Thymus (tissue), 14 donors: ENCODE data around the gene ANKRD61. TPM values are rescaled to one million over a fixed set of nuclear protein-coding genes. Genes with fewer than 3 reads are reported as not detected.
"Not testable (repeated sequence)": the region's sequence is repeated elsewhere in the genome, so short reads cannot be mapped to it uniquely, and the experiment has no call there.

Source experiments
- DNase-seq, 9 donors: peaks; one replicate each; pipeline ENCODE4 v3.0.0-alpha.2; 2013; ENCODE audit warnings: low spot score in 9 of 9, low read depth in 6 of 9, missing footprints in 1 of 9
- H3K27ac ChIP-seq, 2 donors: one replicate each; pipeline ENCODE4 v1.5.1; 2013; ENCODE audit warnings: control low read depth in 1 of 2, low read depth in 1 of 2, low read length in 1 of 2, mild to moderate bottlenecking in 1 of 2, moderate library complexity in 1 of 2
- H3K27me3 ChIP-seq, 2 donors: one replicate each; pipeline ENCODE4 v1.5.1; 2013; ENCODE audit warnings: low read length in 1 of 2; ENCODE audit not compliant: control insufficient read depth in 2 of 2, insufficient read depth in 1 of 2
- H3K36me3 ChIP-seq, 2 donors: one replicate each; pipeline ENCODE4 v1.5.1; 2013; ENCODE audit warnings: low read length in 1 of 2, mild to moderate bottlenecking in 1 of 2, moderate library complexity in 1 of 2; ENCODE audit not compliant: control insufficient read depth in 2 of 2, insufficient read depth in 2 of 2
- H3K4me1 ChIP-seq, 2 donors: one replicate each; pipeline ENCODE4 v1.5.1; 2013; ENCODE audit warnings: low read length in 2 of 2; ENCODE audit not compliant: control insufficient read depth in 2 of 2, insufficient read depth in 2 of 2
- H3K4me3 ChIP-seq, 2 donors: one replicate each; pipeline ENCODE4 v1.5.1; 2013; ENCODE audit warnings: low read length in 2 of 2, control low read depth in 1 of 2, mild to moderate bottlenecking in 1 of 2
- H3K9me3 ChIP-seq, 2 donors: one replicate each; pipeline ENCODE4 v1.5.1; 2013; ENCODE audit warnings: low read length in 1 of 2, mild to moderate bottlenecking in 1 of 2; ENCODE audit not compliant: control insufficient read depth in 2 of 2, insufficient read depth in 1 of 2
- WGBS: extraction: QIAGEN DNeasy Blood & Tissue Kit; methylation state at CpG from one replicate; pipeline ENCODE4 v1.1.7; 2013; 5-methylcytosine and 5-hydroxymethylcytosine counted together
- long read RNA-seq, 10 donors: transcript quantifications; one replicate each; lab custom pipeline, GENCODE V29; 2026
- polyA plus RNA-seq: library from polyadenylated mRNA; stranded (reverse); fragments of 200-250 nt; gene quantifications from one replicate; pipeline ENCODE4 v1.2.3, GENCODE V29; 2013
- total RNA-seq: library from RNA; stranded (reverse); fragments of 120-200 nt; gene quantifications from one replicate; pipeline ENCODE4 v1.2.4, GENCODE V29; 2013
- donor health status: healthy.

Gene ANKRD61
- total RNA-seq, result 0.05 TPM
- polyA plus RNA-seq, result 0.21 TPM
- long read RNA-seq, donor 1, result 0 reads
- long read RNA-seq, donor 2, result 0 reads
- long read RNA-seq, donor 3, result 0 reads
- long read RNA-seq, donor 4, result 0 reads
- long read RNA-seq, donor 5, partial matches to known transcripts, result 36 of 54 reads
- long read RNA-seq, donor 5, other reads (novel, unspliced or antisense), result 18 of 54 reads
- long read RNA-seq, donor 6, partial matches to known transcripts, result 40 of 53 reads
- long read RNA-seq, donor 6, other reads (novel, unspliced or antisense), result 13 of 53 reads
- long read RNA-seq, donor 7, partial matches to known transcripts, result 30 of 50 reads
- long read RNA-seq, donor 7, other reads (novel, unspliced or antisense), result 20 of 50 reads
- long read RNA-seq, donor 8, result 0 reads
- long read RNA-seq, donor 9, result 0 reads
- long read RNA-seq, donor 10, result 0 reads

DNA sequence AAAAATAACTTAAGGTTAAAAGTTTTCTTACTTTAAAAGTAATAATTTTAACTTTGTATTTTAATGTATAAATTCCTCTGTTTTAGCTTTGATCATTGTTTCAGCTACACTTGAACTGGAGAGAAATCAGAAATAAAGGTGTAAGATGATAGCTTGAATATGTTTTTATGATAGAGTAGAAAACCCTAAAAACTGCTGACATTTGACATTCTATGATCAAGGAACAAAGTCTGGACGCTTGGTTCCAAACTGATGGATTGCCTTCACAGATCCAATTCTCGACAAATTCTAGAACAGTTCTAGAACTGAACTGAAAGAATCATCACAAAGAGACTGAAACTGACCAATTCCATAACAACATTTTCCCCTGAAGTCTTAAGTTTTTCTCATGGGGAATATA is at the start of gene ANKRD61:
TSS of gene ANKRD61 (plus strand) at position 389 of the 400 bp plus-strand sequence. CDS start at position 389, 0 bp downstream.
- H3K9me3 ChIP-seq, result no peaks in the 10 kb centered on the region
- H3K27ac ChIP-seq, result no peak within 1 kb of the TSS
- no peak for DNase-seq
- 94% methylated on average over 2 of the region's 2 CpGs for WGBS
- H3K27me3 ChIP-seq, result no peaks in the 10 kb centered on the region
- peaks cover 0 to 10% of the 10 kb centered on the region in 2 donors for H3K4me1 ChIP-seq
- H3K4me3 ChIP-seq, result no peak within 1 kb of the TSS
- H3K36me3 ChIP-seq, result peaks cover 65 to 77% of the 10 kb centered on the region in 2 donors

DNA sequence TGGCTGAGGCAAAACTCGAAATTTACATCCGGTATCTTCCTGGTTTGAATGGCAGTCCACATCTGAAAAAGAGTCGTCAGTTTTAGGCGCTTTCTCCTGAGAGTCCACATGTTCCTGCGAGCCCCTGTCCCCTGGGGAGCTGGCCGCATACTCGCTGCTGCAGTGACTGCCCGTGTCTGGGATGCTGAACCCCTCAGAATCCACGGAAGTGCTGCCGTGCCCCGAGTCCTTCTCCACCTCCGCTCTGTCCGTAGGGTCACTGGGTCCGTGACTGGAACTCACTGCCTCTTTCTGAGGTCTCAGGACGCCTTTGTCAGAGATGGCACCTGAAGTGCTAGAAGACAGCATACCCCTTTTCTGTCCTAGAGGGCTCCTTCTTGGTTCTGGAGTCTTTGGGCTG is 44.1 kb upstream of the ANKRD61 start:
- not testable (repeated sequence) for DNase-seq

DNA sequence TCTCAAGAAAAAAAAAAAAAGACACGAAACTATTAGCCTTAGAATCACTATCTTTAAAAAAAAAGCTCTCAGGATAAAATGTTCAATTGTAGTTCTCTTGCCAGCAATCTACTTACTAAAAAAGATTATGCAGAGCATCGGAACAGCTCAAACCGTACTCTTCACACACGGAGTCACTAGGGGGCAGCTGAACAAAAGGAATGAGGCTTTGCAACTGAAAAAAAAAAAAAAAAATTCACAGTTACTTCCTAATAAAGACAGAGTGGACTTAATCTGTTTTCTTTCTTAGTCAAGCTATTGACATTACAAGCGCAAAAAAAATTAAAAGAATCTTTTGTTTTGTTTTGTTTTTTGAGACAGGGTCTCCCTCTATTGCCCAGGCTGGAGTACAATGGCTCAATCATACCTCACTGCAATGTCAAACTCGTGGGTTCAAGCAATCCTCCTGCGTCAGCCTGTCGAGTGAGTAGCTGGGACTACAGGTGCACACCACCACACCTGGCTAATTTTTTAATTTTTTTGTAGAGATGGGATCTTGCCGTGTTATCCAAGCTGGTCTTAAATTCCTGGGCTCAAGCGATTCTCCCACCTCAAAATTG is 33.9 kb upstream of the ANKRD61 start:
- H3K4me1 ChIP-seq, result peaks cover 0 to 2% of the 10 kb centered on the region in 2 donors
- peak in 6 of 9 donors; percentile 34 to 70 (median 40) for DNase-seq
- no peak overlapping the region for H3K27ac ChIP-seq
- H3K36me3 ChIP-seq, result peaks cover 29 to 55% of the 10 kb centered on the region in 2 donors
- H3K27me3 ChIP-seq, result no peaks in the 10 kb centered on the region
- H3K4me3 ChIP-seq, result no peak overlapping the region
- H3K9me3 ChIP-seq, result no peaks in the 10 kb centered on the region
- WGBS, result 77% methylated on average over 10 of the region's 10 CpGs

More for the DNA sequence above, 44.1 kb upstream of the ANKRD61 start:
- not testable (repeated sequence) for H3K9me3 ChIP-seq, H3K4me1 ChIP-seq, H3K4me3 ChIP-seq, H3K27ac ChIP-seq, H3K27me3 ChIP-seq
- WGBS, result 98% methylated on average over 15 of the region's 15 CpGs
- peaks cover 26 to 29% of the 10 kb centered on the region in 2 donors for H3K36me3 ChIP-seq

DNA sequence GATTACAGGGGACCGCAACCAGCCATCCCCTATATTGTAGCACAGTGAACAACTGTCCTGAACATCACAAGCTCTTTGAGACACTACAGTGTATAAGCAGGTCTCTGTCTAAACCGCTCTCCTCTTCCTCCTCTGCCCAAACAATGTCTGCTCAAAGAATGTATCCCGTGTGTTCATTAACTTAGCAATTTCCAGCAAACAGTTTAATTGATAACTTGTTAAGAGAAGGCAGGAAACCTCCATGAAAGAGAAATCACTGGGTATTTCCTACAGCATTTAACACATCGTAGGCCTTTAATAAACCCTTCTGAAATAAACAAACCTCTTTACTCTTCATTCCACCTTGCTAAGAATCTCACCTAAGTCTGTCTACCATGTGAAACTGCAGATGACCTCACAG is 23.8 kb upstream of the ANKRD61 start:
- Histone ChIP-seq H3K27me3 (no peaks in the 10 kb centered on the region), H3K36me3 (peaks cover 0 to 11% of the 10 kb centered on the region in 2 donors), H3K9me3 (no peaks in the 10 kb centered on the region), H3K4me1 (peaks cover 3 to 15% of the 10 kb centered on the region in 2 donors), H3K4me3 (no peak overlapping the region), H3K27ac (no peak overlapping the region)
- no peak for DNase-seq
- 71% methylated on average over 4 of the region's 4 CpGs for WGBS

DNA sequence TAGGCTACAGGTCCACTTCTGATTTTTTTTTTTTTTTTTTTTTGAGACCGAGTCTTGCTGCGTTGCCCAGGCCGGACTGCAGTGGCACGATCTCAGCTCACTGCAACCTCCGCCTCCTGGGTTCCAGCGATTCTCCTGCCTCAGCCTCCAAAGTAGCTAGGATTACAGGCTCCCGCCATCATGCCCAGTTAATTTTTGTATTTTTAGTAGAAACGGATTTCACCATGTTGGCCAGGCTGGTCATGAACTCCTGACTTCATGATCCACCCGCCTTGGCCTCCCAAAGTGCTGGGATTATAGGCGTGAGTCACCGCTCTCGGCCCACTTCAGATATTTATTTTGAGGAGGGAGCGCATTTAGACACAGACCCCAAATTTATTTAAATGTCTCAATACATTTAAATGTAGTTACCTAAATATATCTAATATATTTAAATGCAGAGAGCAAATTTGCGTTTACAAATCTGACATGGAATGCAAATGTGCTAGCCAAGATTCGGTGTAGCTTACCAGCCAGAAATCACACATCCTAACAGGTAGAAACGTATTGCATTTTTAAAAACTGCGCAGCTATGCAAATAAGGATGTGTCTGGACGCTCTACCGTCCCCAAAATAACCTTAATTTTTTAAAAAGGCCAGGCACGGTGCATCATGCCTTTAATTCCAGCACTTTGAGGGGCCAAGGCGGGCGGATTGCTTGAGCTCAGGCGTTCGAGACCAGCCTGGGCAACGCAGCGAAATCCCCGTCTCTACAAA is 23.2 kb upstream of the ANKRD61 start:
- H3K36me3 ChIP-seq, H3K27me3 ChIP-seq, H3K27ac ChIP-seq, DNase-seq, H3K9me3 ChIP-seq: not testable (repeated sequence)
- 53% methylated on average over 27 of the region's 27 CpGs for WGBS
- H3K4me1 ChIP-seq, result peaks cover 3 to 15% of the 10 kb centered on the region in 2 donors
- H3K4me3 ChIP-seq, result peak overlapping the region; percentile 82 to 95

DNA sequence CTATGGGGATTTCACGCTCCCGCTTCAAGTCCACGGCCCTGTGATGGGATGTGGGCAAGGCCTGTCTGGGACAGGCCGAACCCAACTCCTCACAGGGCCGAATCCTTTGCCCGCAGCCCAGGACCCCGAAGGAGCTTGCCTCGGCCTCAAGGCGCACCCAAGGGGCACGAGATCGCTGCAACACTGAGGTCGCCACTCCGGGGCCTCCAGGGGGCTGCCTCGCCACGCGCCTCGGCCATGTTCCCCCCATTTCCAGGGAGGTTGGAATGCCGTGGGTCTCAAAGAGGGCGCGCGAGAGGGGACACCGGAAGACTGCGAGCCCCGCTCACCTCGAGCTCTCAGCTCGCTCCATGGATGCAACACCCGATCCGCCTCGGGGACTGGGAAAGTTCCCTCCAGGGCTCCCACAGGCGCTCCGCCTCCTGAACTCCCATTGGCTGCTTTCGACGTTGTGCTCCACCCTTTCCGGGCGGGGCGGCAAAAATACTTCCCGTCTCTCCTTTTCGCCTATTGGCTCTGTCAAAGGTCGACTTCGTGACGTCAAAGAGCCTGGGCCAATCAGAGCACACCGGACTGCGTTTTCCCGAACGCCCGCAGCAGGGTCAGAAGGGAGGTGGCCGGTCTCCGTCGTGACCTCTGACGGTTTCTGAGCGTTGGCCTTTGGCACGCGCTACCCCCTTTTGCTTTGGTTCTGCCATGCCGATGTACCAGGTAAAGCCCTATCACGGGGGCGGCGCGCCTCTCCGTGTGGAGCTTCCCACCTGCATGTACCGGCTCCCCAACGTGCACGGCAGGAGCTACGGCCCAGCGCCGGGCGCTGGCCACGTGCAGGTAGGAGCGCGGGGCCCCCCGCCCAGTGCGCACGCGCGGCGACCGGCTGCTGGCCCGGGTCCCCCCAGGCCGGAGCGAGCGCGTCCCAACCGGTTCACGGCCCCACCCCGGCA is 22.2 kb upstream of the ANKRD61 start, which contains the start of the genes AIMP2 and PMS2:
TSS of gene AIMP2 (plus strand) at position 605 of the 944 bp plus-strand sequence. CDS start at position 697, 92 bp downstream.
TSS of gene PMS2 (minus strand) at position 382 of the 944 bp plus-strand sequence. CDS start at position 352, 30 bp downstream.
- Histone ChIP-seq H3K4me1 (peaks cover 3 to 15% of the 10 kb centered on the region in 2 donors), H3K4me3 (peak within 1 kb of the TSS; percentile 82 to 95)

DNA sequence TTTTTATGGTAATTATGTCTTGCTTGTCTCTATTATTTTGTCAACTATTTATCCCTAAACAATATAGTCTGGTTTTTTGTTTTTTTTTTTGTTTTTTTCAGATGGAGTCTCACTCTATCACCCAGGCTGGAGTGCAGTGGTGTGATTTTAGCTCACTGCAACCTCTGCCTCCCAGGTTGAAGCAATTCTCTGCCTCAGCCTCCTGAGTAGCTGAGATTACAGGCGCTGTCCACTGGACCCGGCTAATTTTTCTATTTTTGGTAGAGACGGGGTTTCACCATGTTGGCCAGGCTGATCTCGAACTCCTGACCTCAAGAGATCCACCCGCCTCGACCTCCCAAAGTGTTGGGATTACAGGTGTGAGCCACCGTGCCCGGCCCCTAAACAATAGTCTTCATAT is 20.8 kb upstream of the ANKRD61 start:
- not testable (repeated sequence) for H3K4me3 ChIP-seq, H3K27ac ChIP-seq, DNase-seq, H3K9me3 ChIP-seq, H3K36me3 ChIP-seq, H3K27me3 ChIP-seq
- H3K4me1 ChIP-seq, result peaks cover 3 to 15% of the 10 kb centered on the region in 2 donors
- WGBS, result 92% methylated on average over 8 of the region's 8 CpGs

More for the DNA sequence above, 22.2 kb upstream of the ANKRD61 start, which contains the start of the genes AIMP2 and PMS2:
- Histone ChIP-seq H3K27me3 (no peaks in the 10 kb centered on the region), H3K9me3 (no peaks in the 10 kb centered on the region), H3K36me3 (peaks cover 0 to 8% of the 10 kb centered on the region in 2 donors), H3K27ac (peak within 1 kb of the TSS; percentile 88)
- WGBS, result under 1% methylated on average over 84 of the region's 84 CpGs
- DNase-seq, result peak; percentile 88 to 98 (median 93)

DNA sequence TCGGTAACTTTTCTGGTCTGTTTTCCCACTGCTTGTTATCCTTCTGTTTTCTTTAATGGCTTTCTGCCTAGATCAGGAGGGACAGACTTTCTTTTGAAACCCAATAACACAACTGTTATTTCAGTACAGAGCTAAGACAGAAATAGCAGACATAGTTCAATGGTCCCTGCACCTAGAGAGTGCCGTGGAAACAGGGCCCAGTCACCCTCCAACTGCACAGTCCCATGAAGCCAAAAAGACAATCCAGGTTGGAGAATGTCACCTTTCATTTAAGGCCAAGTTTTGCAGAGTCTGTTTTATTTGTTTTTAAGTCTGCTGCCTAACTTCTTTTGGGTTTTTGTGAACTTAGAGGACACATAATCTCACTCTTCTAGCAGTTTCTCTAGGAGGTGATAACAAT is 19.6 kb upstream of the ANKRD61 start:
- no peak for DNase-seq
- no peak overlapping the region for H3K4me3 ChIP-seq
- WGBS, result 91% methylated on average over 2 of the region's 2 CpGs
- H3K36me3 ChIP-seq, result peaks cover 0 to 19% of the 10 kb centered on the region in 2 donors
- H3K27me3 ChIP-seq, result no peaks in the 10 kb centered on the region
- peaks cover 3 to 17% of the 10 kb centered on the region in 2 donors for H3K4me1 ChIP-seq
- H3K9me3 ChIP-seq, result no peaks in the 10 kb centered on the region
- no peak overlapping the region for H3K27ac ChIP-seq
